Aorta (tissue), 5 donors: Measurements from ENCODE around the gene ADM2. TPM values are rescaled to one million over a fixed set of nuclear protein-coding genes. Genes with fewer than 3 reads are reported as not detected.

Experiments used
- ATAC-seq: fragments of 200-7000 bp; cut with Tn5 transposase; one replicate; pipeline ENCODE4 v1.9.1; 2022; ENCODE audit warnings: moderate library complexity; ENCODE audit not compliant: low FRiP score
- DNase-seq, 2 donors: peaks; one replicate each; pipeline ENCODE4 v3.0.0-alpha.2; 2020
- H3K27ac ChIP-seq, 2 donors: one replicate each; pipeline ENCODE4 v1.5.1; 2013; ENCODE audit warnings: low read length in 2 of 2, mild to moderate bottlenecking in 2 of 2, moderate library complexity in 2 of 2, control low read depth in 1 of 2, inconsistent platforms in 1 of 2, low read depth in 1 of 2
- H3K27me3 ChIP-seq, 2 donors: one replicate each; pipeline ENCODE4 v1.6.1; 2013; ENCODE audit warnings: control low read depth in 1 of 2, low read length in 1 of 2, mild to moderate bottlenecking in 1 of 2, moderate library complexity in 1 of 2; ENCODE audit not compliant: insufficient read depth in 2 of 2, control insufficient read depth in 1 of 2
- H3K36me3 ChIP-seq, 2 donors: one replicate each; pipeline ENCODE4 v1.6.1; 2013; ENCODE audit warnings: control low read depth in 1 of 2, low read length in 1 of 2, mild to moderate bottlenecking in 1 of 2; ENCODE audit not compliant: insufficient read depth in 2 of 2, control insufficient read depth in 1 of 2
- H3K4me1 ChIP-seq, 2 donors: one replicate each; pipeline ENCODE4 v1.6.1; 2013; ENCODE audit warnings: low read length in 2 of 2, control low read depth in 1 of 2, mild to moderate bottlenecking in 1 of 2, moderate library complexity in 1 of 2; ENCODE audit not compliant: insufficient read depth in 2 of 2, control insufficient read depth in 1 of 2
- H3K4me3 ChIP-seq, 2 donors: one replicate each; pipeline ENCODE4 v1.5.1; 2013; ENCODE audit warnings: low read length in 2 of 2, control low read depth in 1 of 2, mild to moderate bottlenecking in 1 of 2
- H3K9me3 ChIP-seq: one replicate; pipeline ENCODE4 v1.6.1; 2013; ENCODE audit warnings: mild to moderate bottlenecking, low read length; ENCODE audit not compliant: control insufficient read depth
- WGBS, 2 donors: extraction: QIAGEN DNeasy Blood & Tissue Kit; methylation state at CpG; one replicate each; pipeline ENCODE4 v1.1.7; 2013; 5-methylcytosine and 5-hydroxymethylcytosine counted together
- intact Hi-C, 2 donors: fragments of 100-400 bp; cut with DNase I; formaldehyde crosslinking; loops; one replicate each; pipeline versions ENCODE4 v1.14.2 to v1.15.0; 2022
- polyA plus RNA-seq, 2 donors: library from polyadenylated mRNA; stranded (reverse); fragments of 200-250 nt; gene quantifications; one replicate each; pipeline ENCODE4 v1.2.3, GENCODE V29; 2013
- total RNA-seq, 2 donors: library from RNA; stranded (reverse); fragmentation: NEBNext Ultra II Directional; extraction: Animal tissue kit (Norgen Biotek cat#: 25700); gene quantifications; one replicate each; pipeline ENCODE4 v1.2.1, GENCODE V29; 2021
- donor health status: healthy with polysubstance abuse.
- donor health status: Bipolar disorder and iron deficiency.
- donor health status: DM: no; HTN: no; CAD: no.
- donor health status: DM: no; HTN: no; CAD: no.
- donor health status: DM: yes; HTN: yes; CAD: no.

The ADM2 gene
- total and polyA plus RNA-seq, 4 donors: 0.26 to 0.54 (median 0.50) TPM; not detected in 1

DNA sequence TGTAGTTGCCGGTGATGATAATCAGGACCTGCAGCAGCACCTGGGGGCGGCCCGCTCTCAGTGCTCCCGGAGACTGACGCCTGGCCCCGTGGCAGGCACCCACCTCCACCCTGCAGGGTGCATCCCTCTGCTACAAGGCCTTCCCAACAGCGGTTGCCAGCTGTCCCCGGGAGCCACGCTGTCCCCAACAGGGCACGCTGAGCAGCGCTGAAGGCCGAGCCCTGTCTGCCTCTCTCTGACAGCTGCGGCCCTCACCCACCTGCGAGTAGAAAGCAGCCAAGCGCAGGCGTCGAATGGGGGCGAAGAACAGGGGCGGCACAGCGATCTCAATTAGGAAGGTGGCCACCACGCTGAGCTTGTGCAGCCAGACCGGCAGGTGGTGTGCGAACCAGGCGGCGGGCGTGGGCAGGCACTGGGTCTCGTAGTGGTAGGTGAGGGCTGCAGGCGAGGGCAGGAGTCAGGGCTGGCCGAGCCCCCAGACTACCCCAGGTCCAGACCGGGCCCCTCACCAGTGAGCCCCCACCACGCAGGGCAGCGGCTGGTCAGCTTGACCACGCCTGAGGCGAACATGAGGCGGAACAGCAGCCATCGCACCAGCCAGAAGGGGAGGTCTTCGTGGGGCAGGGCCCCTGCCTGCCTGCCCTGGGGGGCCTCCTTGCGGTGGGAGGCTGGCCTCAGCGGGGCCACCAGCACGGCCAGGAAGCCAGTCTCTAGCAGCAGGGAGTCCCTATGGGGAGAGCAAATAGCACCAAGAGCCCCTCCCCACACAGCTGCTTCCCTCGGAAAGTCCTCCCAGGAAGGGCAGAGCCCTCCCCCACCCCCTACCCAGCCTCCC is 24.6 kb downstream of the ADM2 start:
- ATAC-seq (peak; percentile 1), DNase-seq (peak in 1 of 2 donors; percentile 73)
- Histone ChIP-seq H3K4me3 (no peak overlapping the region), H3K9me3 (no peaks in the 10 kb centered on the region), H3K27ac (no peak overlapping the region), H3K36me3 (peaks cover 0 to 1% of the 10 kb centered on the region in 2 donors), H3K4me1 (no peaks in the 10 kb centered on the region), H3K27me3 (no peaks in the 10 kb centered on the region)
- WGBS, 2 donors: 87 to 89% methylated on average over 39 to 41 of the region's 41 CpGs
- intact Hi-C loops: loop anchor here (2.0 to 10.0 kb wide), 3 partner anchors 31 to 261 kb away; partner anchors contain the start of genes SBF1 (in 1 of the 2), SYCE3 (in 1 of the 2) and TUBGCP6 (in 1 of the 2)

DNA sequence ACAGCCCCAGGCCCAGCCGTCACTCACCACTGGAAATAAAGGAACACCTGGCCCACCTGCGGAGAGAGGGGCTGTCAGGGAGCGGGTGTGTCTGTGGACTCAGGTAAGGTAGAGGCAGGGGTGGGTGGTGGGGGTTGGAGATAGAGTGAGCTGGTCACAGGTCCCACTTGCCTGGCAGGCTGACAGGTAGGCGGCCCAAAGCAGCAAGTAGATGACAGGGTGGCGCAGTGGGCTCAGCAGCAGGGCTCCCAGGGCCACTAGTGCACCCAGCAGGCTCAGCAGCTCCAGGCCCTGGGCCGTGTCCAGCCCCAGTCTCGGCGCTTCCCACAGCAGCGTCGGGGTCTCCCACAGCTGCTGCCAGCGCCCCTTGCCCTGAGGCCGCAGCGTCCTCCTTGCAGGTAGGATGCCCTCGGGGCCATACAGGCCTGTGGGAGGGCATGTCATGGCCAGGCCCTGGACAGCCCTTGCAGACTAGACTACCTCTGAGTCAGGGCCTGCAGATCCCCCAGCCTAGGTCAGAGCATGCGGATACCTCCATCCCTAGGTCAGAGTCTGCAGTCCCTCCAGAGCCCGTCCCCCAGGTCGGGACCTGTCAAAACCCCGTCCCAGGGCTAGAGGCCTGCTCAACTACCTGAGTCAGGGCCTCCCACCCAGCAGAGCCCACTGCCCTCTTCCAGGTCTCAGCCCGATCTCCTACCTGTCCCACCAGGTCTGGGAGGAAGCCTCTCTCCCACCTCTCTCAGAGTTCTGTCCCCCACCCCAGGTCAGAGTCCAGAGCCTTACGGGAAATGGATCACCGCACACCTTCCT is 25.5 kb downstream of the ADM2 start:
- ATAC-seq (peak; percentile 3), DNase-seq (peak; percentile 65 to 72)
- Histone ChIP-seq H3K9me3 (no peaks in the 10 kb centered on the region), H3K4me3 (peak overlapping the region; percentile 24 to 57), H3K4me1 (no peaks in the 10 kb centered on the region), H3K27me3 (no peaks in the 10 kb centered on the region), H3K27ac (peak overlapping the region in 1 of 2 donors; percentile 1), H3K36me3 (peaks cover 0 to 1% of the 10 kb centered on the region in 2 donors)
- intact Hi-C loops: loop anchor here (2.0 to 10.0 kb wide), 3 partner anchors 32 to 262 kb away; partner anchors contain the start of genes SBF1 (in 1 of the 2), SYCE3 (in 1 of the 2) and TUBGCP6 (in 1 of the 2)
- WGBS, 2 donors: 19 to 22% methylated on average over 21 of the region's 21 CpGs

DNA sequence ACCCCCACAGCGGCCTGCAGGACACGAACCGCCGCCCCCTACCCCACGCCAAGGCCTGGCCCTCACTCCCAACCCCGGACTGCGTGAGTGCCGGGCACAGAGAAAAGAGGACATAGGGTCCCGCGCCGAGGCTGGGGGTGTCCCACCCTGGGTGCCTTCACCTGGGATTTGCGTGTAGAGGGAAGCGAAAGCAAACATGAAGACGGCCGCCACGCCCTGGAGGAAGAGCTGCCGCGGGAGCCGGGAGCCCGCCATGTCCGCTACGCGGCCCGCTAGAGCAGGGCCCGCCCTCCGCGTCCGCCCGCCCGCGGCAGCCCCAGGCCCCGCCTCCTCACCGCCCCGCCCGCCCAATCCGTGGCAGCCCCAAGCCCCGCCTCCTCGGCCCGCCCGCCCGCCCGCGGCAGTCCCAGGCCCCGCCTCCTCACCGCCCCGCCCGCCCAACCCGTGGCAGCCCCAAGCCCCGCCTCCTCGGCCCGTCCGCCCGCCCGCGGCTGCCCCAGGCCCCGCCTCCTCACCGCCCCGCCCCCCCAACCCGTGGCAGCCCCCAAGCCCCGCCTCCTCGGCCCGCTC is 26.2 kb downstream of the ADM2 start, which contains the start of gene LMF2:
Gene LMF2, minus strand, starts transcription at position 282 of the 570 bp plus-strand sequence. Its CDS starts 27 bp downstream, at position 255.
- Histone ChIP-seq H3K27me3 (no peaks in the 10 kb centered on the region), H3K27ac (peak within 1 kb of the TSS; percentile 8 to 86), H3K4me3 (peak within 1 kb of the TSS; percentile 57 to 87), H3K9me3 (no peaks in the 10 kb centered on the region), H3K36me3 (peaks cover 0 to 1% of the 10 kb centered on the region in 2 donors), H3K4me1 (no peaks in the 10 kb centered on the region)
- 1% methylated on average over 26 to 62 of the region's 62 CpGs for WGBS, 2 donors
- ATAC-seq (peak; percentile 90), DNase-seq (peak; percentile 94 to 97)
- intact Hi-C loops: loop anchor here (2.0 to 10.0 kb wide), 3 partner anchors 33 to 263 kb away; partner anchors contain the start of genes SBF1 (in 1 of the 2), SYCE3 (in 1 of the 2) and TUBGCP6 (in 1 of the 2)

DNA sequence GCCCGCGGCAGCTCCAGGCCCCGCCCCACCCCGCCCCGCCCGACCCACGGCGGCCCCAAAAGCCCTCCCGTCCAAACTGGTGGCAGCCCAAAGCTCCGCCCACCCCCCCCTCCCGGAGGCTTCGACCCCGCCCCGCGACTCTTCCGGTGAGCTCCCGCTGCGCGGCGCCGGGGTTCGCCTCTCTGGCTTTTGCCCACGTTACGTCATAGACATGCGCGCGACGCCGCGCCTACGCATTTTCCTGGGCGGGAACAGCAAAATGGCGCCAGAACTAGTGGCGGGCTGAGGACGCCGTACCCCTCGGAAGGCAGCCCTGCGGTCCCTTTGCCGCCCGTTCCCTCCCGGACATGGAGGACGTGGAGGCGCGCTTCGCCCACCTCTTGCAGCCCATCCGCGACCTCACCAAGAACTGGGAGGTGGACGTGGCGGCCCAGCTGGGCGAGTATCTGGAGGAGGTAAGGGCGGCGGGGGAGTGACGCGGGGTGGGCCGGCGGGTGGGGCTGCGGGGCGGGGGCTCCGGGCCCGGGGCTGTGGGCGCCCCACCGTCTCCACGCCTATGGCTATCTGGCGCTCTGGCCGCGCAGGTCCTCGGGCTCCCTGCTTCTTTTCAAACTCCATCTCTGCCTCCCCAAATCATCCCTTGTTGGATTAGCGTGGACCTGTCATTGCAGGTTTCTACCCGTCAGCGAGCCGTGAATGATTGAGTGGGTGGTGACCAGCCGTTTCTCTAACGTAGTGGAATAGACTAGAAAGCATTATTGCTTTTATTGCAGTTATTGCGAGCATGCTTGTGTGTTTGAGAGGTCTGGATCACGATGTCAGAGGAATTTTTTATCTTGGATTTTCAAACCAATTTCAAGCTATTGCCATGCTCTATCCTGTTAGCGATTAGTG is 26.9 kb downstream of the ADM2 start, which contains the start of gene NCAPH2:
Gene NCAPH2, plus strand, starts transcription at position 234 of the 894 bp plus-strand sequence. Its CDS starts 114 bp downstream, at position 348.
- DNase-seq (peak; percentile 97 to 99), ATAC-seq (peak; percentile 93)
- Histone ChIP-seq H3K27me3 (no peaks in the 10 kb centered on the region), H3K36me3 (peaks cover 0 to 1% of the 10 kb centered on the region in 2 donors), H3K4me1 (no peaks in the 10 kb centered on the region), H3K9me3 (no peaks in the 10 kb centered on the region), H3K4me3 (peak within 1 kb of the TSS; percentile 57 to 87), H3K27ac (peak within 1 kb of the TSS; percentile 8 to 86)
- intact Hi-C loops: loop anchor here (1.0 to 10.0 kb wide), 4 partner anchors 17 to 263 kb away; partner anchors contain the start of genes SCO2 (in 2 of the 2), SBF1 (in 1 of the 2), SYCE3 (in 1 of the 2) and TUBGCP6 (in 1 of the 2)
- WGBS, 2 donors: 1% methylated on average over 35 to 76 of the region's 76 CpGs

DNA sequence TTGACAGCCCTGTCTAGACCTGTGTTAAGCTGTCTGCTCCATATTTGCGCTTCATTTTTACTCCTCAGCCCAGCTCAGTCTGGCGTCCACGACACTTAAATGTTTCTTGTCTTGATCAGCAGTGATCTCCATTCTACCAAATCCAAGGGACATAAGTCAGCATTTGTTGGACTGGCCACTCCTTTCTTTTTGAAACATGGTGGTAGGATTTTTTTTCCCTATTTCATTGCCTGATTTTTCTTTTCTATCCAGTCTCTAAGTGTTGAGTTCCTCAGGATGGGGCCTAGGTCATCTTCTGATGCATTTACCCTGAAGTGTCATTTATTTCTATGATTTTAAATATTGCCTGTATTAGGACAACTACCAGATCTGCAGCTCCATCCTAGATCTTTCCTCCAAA is 27.6 kb downstream of the ADM2 start:
- Histone ChIP-seq H3K4me1 (no peaks in the 10 kb centered on the region), H3K36me3 (peaks cover 0 to 1% of the 10 kb centered on the region in 2 donors), H3K4me3 (peak overlapping the region in 1 of 2 donors; percentile 87), H3K27me3 (no peaks in the 10 kb centered on the region), H3K27ac (no peak overlapping the region), H3K9me3 (no peaks in the 10 kb centered on the region)
- WGBS, 2 donors: 5 to 7% methylated on average over 3 of the region's 3 CpGs
- ATAC-seq (no peak), DNase-seq (no peak)
- intact Hi-C loops: loop anchor here (1.0 to 10.0 kb wide), 3 partner anchors 16 to 264 kb away; partner anchors contain the start of genes SCO2 (in 2 of the 2), SYCE3 (in 1 of the 2) and TUBGCP6 (in 1 of the 2)

GRCh38 chr22:50513175-50513574 is 31.8 kb downstream of the ADM2 start:
- intact Hi-C loops: no loop called here
- DNase-seq (no peak), ATAC-seq (no peak)
- Histone ChIP-seq H3K4me1 (no peaks in the 10 kb centered on the region), H3K9me3 (no peaks in the 10 kb centered on the region), H3K4me3 (no peak overlapping the region), H3K36me3 (no peaks in the 10 kb centered on the region), H3K27me3 (no peaks in the 10 kb centered on the region), H3K27ac (no peak overlapping the region)
- WGBS, 2 donors: 95% methylated on average over 15 of the region's 15 CpGs

GRCh38 chr22:50516068-50516467 is 34.7 kb downstream of the ADM2 start:
- no peaks in the 10 kb centered on the region for H3K4me1 ChIP-seq
- no peak overlapping the region for H3K4me3 ChIP-seq
- no peak for ATAC-seq
- WGBS, 2 donors: 88 to 89% methylated on average over 8 of the region's 8 CpGs
- H3K9me3 ChIP-seq: no peaks in the 10 kb centered on the region
- DNase-seq: no peak
- H3K36me3 ChIP-seq: no peaks in the 10 kb centered on the region
- intact Hi-C loops: no loop called here
- H3K27me3 ChIP-seq: no peaks in the 10 kb centered on the region
- H3K27ac ChIP-seq: no peak overlapping the region
